NCI-H1694 (cell line): ENCODE results near the gene SMC5.
"Not testable (repeated sequence)": the region's sequence is repeated elsewhere in the genome, so short reads cannot be mapped to it uniquely, and the experiment has no call there.

Experiments used
- DNase-seq: peaks from one replicate; lab custom pipeline; 2025; lab: John Stamatoyannopoulos, UW

SMC5 gene

GRCh38 chr9:70258692-70259511 is at the start of gene SMC5:
Gene SMC5, plus strand, starts transcription at chr9:70258978. Its CDS starts 101 bp downstream, at chr9:70259079.
- DNase-seq: peak; percentile 42

GRCh38 chr9:70217029-70217428 is 41.7 kb upstream of the SMC5 start:
- DNase-seq: no peak

DNA sequence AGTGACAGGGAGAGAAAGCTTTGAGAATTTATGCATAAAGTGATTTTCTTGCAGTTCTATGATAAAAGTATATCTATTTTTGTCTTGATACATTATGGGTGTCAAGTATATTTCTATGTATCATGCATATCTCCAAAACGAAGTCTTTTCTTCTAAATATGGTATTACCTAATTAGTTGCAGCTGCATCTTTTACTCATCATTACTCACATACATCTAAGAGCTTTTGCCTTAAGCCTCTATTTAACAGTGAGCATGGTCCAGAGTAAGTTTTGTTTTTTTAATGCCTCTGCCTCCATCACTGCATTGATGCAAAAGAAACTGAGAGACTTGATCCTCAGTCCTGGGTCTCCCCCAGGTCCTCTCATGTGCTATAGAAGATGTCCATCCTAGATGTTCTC is 40.0 kb upstream of the SMC5 start:
- DNase-seq: no peak

DNA sequence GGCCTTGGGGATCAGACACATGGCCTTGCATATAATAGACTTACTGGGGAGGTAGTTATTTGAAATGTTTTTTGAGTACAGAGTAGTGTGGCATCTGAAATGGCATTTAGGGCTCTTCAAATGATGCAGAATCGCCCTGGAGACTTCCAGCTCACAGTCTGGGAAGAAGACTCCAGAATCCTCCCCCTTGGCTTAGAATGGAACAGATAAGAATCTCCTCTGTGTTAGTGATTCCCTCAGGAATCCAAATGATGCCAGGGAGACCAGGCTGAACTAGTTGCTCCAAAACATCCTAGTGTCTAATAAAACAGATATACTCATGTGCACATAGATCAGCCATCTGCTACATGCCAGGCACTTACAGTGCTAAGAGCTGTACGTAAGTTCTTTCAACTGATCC is 38.6 kb upstream of the SMC5 start:
- no peak for DNase-seq

DNA sequence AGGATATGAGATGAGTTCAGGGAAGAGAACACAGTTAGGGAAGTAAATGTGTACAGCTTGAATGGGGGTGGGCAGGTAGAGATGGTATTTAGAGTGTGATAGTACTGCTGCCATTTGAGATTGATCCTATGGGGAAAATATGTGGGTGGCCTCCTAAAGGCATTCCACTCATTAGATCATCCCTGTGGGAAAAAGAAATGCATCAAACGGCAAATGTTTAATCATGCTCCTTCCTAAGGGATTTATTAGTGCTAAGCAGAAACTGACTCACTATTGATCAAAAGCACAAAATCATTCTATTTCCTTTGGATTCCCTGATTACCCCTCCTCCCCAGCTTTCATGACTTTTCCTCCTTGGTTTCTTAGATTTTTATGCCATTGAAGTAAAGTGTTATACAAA is 36.4 kb upstream of the SMC5 start:
- DNase-seq: no peak

- no peak for DNase-seq
Observed at GRCh38 chr9:70228118-70228517, 30.7 kb upstream of the SMC5 start.

DNA sequence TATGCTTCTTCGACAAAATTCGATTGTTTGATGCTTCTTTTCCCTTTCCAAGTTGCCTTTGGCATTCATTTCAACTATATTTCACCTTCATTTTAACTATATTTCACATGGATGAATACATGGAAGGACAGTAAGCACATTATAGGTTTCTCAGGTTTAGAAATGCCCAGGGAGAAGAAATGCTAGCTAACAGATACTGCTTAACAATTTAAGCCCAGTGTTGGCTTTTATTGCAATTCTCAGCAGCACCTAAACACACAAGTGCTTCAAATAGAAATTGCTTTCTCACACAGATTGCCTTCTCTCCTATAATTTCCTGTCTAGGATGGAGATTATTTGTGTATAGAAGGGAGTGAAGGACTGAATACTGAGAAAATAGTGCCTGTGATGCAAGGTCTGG is 30.2 kb upstream of the SMC5 start:
- DNase-seq: no peak

DNA sequence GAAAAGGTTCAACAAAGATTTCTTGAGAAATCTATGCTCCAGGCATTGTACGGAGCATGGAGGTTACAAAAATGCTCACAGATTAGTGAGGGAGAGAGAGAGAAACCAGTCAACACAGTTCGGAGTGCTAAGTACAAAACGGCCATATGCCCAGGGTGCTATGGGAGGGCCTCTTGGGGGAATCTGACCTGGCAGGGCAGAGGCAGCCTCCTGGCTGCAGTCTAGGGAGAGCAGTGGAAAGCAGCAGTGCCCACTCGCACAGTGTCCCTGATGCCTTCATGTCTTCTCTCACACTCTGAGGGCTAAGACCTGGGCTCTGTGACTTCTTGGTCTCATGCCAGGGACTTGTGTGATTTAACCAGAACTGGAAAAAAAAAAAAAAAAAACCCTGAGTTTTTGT is 29.8 kb upstream of the SMC5 start:
- DNase-seq: no peak

DNA sequence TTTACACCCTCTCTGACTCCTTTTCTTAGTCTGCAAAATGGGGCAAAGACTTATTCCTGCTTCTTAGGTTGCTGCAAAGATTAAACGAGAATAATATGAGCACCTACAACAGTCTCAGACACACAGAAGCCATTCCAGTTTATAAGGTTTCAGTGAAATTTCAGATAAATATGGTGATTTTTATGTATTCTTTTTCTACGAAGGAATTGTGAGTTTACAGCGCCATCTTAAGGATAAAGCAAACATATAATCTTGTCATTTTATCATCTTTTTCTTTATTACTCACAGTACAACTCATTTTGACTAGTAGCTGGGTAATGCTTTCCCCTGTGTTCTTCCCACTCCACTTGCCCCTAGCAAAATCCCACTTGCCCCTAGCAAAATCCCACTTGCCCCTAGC is 29.2 kb upstream of the SMC5 start:
- no peak for DNase-seq

DNA sequence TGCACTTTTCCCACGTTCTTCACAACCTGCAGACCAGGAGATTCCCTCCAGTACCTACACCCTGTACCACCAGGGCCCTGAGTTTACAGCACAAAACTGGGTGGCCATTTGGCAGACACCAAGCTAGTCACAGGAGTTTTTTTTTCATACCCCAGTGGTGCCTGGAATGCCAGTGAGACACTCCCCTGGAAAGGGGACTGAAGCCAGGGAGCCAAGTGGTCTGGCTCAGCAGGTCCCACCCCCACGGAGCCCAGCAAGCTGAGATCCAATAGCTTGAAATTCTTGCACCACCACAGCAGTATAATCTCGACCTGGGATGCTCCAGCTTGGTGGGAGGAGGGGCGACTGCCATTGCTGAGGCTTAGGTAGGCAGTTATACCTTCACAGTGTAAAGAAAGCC is 26.3 kb upstream of the SMC5 start:
- DNase-seq: no peak

- DNase-seq: not testable (repeated sequence)
Observed at GRCh38 chr9:70234208-70234607, 24.6 kb upstream of the SMC5 start.

- not testable (repeated sequence) for DNase-seq
Observed at GRCh38 chr9:70245952-70246351, 12.8 kb upstream of the SMC5 start.

DNA sequence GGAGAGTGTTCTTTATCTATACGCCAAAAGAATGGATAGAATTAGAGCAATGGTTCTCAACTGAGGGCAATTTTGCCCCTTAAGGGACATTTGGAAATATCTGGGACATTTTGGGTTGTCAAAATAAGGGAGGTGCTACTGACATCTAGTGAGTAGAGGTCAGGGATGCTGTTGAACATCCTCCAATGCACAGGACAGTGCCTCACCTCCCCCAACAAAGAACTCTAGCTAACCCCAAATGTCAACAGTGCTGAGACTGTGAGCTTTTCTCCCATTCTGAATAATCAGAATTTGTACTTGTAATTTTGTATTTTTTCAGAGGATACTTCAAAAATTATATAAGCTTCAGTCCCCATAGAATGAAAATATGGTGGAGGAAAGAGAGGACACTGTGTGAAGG is 8.6 kb upstream of the SMC5 start:
- no peak for DNase-seq

GRCh38 chr9:70255486-70255885 is 3.3 kb upstream of the SMC5 start:
- no peak for DNase-seq

GRCh38 chr9:70256123-70256551 is 2.6 kb upstream of the SMC5 start:
- no peak for DNase-seq

DNA sequence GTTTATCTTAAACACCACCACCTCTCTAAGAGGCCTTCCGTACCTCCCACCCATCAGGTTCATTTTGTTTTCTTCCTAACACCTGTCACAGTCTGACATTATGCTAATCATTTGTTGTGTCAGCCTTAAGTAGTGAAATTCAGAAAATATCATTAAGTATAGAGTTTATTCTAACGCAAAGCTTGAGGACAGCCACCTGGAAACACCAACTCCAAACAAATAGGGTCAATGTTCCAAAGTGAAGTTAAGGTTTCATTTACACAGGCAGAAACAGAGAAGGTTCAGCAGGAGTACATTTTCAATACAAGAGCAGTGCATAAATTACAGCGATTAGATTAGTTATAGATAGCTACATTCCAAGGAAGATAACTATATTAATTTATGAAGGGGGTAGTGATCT is 1.3 kb upstream of the SMC5 start:
- DNase-seq: no peak

- DNase-seq: no peak
Observed at GRCh38 chr9:70257991-70258691, 637 bp upstream of the SMC5 start.

- DNase-seq: no peak
Observed at GRCh38 chr9:70259512-70259802, 679 bp downstream of the SMC5 start.

- DNase-seq: no peak
Observed at GRCh38 chr9:70260007-70260443, 1.2 kb downstream of the SMC5 start.

DNA sequence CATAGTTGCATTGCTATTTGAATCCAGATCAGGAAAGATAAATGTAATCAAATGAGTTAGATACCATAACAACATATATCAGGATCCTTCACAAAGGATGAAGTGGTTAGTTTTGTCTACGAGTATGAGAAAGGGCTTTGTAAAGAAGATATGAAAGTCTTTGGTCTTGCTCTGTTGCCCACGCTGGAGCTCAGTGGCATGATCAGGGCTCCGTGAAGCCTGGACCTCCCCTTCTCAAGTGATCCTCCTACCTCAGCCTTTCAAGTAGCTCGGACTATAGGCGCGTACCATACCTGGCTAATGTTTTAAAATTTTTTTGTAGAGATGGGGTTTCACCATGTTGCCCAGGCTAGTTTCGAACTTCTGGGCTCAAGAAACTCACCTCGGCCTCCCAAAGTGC is 1.8 kb downstream of the SMC5 start:
- DNase-seq: no peak

DNA sequence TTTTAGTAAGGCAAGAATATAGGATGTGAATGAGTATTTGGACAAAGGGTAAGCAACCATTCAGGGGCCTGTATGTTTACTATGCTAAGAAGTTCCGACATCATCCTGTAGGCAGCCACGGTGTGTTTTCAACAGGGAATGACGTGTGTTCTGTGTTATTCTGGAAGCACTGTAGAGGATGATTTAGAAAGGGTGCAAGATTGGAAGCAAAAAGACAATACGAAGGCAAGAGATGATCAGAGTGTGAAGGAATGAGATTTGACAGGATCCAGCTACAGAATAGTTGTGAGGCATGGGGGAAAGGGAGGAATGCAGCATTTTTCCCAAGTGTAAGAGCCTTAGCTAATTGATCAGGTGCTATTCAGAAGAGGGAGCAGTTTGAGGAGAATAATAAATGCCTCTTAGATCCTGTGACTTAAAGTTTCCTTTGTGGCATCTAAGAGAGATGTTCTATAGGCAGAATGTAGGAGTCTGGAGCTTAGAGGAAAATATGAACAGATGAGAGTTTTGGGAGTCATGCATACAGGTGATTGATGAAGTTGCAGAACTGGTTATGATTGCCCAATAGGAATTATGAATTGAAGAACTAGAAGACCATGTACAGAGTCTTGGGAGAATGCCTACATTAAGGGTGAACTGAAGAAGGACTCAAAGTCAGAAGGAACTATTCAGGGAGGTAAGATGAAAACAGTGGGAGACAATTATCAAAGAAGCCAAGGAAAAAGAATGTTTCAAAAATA is 2.5 kb downstream of the SMC5 start:
- DNase-seq: no peak

DNA sequence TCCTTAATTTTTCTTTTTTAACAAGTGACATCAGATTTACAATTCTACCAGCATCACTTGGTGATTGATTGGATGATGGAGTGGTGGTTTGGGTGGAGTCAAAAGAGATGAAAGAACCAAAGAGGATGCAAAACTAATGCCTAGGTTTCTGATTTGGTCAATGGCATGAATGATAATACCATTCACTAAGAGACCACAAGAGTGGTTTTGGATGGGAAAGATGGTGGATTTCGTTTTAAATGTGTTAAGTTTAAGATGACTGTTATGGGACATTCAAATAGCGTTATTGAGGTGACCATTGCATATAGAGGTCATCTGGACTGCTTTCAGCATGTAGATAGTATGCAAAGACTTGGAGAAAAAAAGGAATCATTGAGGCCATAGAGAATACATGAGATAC is 3.6 kb downstream of the SMC5 start:
- DNase-seq: no peak

GRCh38 chr9:70262948-70263347 is 4.2 kb downstream of the SMC5 start:
- no peak for DNase-seq
